ENCODE data around the gene FSD1.
"Not testable (repeated sequence)": the region's sequence is repeated elsewhere in the genome, so short reads cannot be mapped to it uniquely, and the experiment has no call there.

FSD1 gene

DNA sequence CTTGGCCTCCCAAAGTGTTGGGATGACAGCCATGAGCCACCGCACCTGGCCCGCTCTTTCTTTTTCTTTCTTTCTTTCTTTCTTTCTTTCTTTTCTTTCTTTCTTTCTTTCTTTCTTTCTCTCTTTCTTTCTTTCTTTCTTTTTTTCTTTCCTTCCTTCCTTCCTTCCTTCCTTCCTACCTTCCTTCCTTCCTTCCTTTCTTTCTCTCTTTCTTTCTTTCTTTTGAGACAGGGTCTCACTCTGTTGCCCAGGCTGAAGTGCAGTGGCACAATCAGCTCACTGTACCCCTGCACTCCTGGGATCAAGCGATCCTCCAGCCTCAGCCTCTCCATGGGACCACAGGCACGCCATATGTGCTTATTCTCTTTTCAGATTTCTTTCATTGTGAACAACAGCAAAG lies 18.3 kb upstream of the FSD1 start:
- DNase-seq, result not testable (repeated sequence)

DNA sequence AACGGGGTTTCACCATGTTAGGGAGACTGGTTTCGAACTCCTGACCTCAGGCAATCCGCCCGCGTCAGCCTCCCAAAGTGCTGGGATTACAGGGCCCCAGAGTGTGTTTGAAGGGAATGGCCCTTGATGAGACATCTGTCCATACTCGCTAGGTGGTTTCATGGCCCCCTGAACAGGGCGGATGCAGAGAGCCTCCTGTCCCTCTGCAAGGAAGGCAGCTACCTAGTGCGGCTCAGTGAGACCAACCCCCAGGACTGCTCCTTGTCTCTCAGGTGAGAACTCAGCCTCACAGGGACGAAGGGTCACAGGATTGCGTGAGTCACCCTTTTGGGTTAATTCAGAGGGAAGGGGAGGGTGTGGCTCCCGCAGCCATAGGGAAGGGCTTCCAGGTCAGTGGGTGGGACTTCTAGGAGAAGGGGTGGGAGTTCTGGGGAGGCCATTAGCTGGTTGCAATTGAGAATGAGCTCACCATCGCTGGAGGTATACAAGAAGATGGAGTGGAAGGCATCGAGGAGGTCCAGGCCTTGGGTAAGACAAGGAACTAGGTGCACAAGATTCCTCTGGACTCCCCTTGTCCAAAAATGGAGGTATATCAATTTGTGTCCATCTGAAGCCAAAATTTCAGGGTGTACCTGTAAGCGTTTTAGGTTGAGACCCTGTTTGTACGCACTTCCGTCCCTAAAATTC lies 16.2 kb upstream of the FSD1 start:
- DNase-seq, result no peak

DNA sequence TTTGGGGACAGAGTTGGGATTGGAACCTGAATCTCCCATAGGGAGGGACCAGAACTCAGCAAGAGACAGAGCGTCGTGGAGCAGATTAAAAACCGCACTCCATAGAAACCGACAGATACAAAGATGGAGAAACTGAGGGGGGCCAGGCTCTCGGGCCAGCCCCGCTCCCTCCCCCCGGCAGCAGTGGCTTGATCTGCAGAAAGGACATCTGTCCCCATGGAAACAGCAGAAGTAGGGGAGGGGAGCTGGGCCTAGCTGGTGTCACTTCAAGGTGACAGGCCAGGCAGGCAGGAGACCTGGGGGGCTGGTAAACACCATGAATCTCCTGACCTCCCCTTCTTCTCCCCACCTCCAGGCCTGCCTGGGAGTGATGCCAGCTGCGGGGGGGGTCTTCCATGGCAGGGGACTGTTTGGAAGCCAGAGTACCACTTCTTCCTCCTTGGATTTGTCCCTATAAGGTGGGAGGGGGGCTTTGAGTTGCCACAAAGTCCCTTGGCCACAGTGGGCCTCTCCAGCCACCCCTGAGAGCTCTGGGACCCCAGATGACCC lies 13.1 kb upstream of the FSD1 start:
- DNase-seq, result no peak

DNA sequence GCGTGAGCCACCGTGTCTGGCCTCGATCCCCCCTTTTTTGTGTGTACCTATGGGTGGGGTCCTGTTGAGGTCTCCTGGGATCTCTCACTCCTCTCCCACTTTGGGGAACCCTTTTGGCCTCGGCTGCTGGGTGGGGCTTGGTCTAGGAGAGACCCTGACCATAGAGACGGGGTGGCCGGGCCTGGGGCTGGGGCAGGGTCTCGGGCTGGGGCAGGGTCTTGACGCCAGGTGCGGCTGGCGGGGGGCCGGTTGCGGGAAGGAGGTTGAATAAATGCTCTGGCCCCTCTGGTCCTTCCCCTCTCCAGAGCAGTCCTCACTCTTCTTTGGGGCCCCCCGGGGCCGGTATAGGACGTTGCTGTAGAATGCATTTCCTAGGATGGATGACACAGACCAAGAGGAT lies 11.9 kb upstream of the FSD1 start:
- DNase-seq, result no peak

DNA sequence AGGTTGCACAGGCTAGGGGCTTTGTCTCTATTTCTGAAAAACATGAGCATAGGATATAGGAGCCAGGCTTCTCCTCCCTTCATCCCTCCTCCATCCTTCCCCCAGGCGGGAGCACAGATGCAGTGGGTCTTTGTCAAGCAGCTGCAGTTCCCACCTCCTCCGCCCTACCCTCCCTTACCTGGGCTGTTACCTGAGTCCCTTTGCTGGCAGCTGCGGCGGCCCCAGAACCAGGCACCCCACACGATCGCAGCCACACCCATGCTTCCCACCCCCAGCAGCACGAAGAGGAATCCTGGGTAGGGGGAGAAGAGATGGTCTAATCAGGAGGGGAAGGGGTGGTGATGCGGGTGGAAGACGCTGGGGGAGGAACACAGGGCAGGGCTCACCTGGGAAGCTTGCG lies 10.0 kb upstream of the FSD1 start:
- no peak for DNase-seq

DNA sequence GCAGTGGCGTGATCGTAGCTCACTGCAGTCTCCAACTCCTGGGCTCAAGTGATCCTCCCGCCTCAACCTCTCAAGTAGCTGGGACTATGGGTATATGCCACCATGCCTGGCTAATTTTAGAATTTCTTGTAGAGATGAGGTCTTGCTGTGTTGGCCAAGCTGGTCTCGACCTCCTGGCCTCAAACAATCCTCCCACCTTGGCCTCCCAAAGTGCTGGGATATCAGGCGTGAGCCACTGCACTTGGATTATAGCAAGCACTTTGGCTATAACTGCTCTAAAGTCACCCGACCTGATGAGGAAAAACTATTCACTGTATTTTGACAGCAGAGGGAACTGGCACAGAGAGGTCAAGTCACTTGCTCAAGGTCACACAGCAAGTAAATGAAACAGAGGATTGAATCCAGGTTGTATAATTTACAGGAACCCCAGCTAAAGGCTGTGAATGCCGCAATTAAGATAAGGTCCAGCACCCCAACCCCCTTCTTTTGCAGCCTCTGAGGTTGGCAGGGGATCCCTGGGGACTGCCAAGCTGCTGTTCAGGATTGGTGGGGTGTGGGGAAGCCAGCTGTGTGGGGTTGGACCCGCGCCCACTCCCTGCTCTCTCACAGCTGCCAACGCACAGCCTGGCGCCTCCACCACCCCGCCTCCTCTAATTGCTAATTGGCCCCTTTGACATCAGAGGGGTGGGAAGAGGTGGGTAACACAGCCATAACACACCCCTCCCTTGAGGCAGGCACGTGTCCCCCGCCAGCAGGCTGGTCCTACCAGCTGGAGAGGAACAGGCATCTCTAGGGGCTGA lies 8.2 kb upstream of the FSD1 start:
- no peak for DNase-seq

DNA sequence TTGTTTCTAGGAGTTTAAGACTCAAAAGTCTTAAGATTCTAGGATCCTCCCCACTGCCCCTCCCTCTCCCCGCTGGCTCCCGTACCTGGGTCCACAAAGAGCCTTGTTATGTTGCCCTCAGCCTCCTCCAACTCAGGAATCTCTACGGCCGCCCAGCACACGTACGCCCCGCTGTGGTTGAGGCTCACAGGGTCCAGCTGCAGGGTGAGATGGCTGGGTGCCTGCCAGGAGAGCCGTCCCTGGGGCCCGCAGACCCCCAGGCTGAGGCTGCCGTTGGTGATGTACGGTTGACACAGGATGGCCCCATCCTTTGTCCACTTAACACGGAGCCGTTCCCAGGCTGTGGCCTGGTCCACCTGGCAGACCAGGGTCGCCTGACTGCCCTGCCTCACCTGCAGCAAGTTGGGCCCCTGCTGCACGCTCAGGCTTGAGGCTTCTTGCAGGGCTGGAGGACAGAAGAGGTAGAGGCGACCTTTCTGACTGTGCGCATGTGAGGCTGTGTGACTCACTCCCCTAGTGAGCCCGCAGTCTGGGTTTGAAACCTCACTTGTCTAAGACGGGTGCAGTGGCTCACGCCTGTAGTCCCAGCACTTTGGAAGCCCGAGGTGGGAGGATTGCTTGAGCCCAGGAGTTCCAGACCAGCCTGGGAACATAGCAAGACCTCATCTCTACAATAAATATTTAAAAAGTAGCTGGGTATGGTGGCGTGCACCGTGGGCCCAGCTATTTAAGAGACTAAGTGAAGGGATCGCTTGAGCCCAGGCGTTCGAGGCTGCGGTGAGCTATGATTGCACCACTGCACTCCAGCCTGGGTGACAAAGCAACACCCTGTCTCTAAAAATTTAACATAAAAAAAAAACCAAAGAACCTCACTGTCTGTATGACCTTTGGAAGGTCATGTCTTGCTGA lies 6.2 kb upstream of the FSD1 start:
- no peak for DNase-seq

DNA sequence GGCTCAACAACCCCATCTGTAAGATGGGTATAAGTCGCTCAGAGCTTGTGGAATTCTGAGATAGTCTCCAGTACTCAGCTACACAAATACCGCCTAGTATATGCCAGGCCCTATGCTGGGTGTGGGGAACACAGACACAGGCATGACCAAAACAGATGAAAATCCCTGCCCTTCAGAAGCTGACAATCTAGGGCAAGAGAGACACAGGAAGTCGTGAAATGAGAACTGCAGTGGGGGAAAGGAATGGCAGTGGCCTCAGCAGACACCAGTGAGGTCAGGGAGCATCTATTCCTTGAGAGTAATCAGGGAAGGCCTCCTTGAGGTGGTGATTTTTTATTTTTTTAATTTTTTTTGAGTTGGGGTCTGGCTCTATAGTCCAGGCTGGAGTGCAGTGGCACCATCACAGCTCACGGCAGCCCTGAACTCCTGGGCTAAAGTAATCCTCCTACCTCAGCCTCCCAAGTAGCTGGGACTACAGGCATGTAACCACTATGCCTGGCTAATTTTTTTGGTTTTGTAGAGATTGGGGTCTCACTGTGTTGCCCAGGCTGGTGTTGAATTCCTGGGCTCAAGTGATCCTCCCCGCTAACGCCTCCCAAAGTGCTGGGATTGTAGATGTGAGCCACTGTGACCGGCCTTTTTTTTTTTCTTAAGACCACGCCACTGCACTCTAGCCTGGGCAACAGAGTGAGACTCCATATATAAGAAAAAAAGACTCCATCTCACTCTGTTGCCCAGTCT lies 5.4 kb upstream of the FSD1 start:
- no peak for DNase-seq

DNA sequence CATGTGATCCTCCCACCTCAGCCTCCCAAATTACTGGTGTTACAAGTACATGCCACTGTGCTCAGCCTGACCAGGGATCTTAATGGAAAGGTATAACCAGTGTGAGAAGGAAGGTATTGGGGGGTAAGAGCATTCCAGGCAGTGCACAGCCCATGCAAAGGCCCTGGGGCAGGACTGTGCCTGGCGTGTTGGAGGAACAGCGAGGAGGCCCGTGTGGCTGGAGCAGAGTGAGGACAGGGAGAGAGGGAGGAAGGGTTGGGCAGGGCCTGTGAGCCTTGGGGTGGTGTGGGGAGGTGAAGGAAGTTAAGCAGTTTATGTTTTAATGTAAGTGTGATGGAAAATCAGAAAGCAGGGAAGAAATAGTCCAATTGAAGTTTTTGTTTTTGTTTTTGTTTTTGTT lies 3.8 kb upstream of the FSD1 start:
- DNase-seq, result no peak

DNA sequence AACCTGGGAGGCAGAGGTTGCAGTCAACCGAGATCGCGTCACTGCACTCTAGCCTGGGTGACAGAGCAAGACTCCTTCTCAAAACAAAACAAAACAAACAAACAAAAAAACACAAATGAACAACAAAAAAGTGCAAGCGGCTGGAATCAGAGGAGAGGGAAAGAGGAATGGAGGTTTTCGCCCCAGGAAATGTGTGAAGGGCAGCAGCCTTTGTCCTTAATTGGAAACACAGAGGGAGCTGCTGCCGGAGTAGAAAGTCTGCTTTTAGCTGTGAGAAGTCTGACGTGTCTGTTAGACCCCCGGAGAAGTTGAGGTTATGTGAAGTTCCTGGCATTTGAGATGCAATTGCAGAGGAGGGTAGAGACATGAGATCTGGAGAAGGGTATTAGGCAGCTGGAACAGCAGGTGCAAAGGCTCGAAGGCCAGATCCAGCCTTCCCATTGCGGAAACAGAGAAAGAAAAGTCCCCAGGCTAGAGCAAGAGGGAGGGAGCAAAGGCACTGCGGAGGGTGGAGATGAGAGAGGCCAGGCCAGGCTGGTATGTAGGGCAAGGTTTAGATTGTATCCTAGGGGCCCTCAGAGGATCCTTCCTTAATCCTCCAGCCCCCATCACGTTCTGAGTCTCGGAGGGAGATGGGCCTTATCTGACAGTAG lies 2.7 kb upstream of the FSD1 start:
- DNase-seq, result no peak

DNA sequence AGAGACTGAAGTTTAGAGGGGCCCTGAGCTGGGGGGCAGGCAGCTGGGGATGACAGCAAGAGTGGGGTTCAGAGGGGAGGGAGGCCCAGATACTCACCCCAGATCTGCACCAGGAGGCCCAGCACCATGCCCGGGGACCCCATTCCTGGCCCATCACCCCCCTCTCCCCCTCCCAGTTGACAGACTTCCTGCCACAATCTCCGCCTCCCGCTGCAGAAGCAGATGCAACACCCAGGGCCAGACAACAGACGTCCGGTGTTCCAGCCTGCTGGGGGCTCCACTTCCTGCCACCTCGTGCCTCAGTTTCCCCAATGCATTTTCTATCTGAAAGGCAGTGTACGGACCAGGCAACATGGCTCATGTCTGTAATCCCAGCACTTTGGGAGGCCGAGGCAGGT lies 2.2 kb upstream of the FSD1 start, which contains the start of gene TMIGD2:
TSS of gene TMIGD2 (minus strand) at position 147 of the 398 bp plus-strand sequence. CDS start at position 143, 4 bp downstream.
- no peak for DNase-seq

DNA sequence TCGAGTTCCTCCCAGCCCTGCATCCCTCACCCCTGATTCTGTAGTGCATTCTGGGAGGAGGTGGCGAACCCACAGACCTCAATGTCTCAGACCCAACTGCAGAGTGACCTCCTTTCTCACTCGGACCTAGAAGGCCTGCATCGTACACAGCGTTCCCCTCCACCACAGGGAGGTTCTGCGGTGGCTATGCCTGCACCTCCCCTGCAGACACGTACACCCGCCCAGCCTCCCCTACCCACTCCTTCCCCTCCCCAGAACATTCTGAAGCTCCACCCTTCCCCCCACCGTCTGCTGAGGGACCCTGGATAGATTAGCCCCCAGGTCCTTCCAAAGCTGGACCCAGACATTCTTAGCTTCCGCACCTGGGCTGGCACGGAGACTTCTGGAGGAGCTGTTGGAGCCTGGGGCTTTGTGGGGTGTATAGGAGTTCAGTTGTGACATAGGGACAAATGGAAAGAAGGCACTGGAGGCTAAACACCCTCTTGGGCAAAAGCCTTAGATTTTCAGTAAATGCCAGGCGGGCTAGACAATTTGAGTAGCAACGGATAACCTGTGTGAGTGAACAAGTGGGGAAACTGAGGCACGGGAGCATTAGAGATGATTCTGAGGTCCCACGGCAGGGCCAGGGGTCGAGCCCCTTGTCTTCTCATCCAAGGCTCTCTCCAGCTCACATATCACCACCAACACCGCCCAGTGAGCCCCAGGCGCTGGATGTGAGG lies 420 bp upstream of the FSD1 start:
- no peak for DNase-seq

DNA sequence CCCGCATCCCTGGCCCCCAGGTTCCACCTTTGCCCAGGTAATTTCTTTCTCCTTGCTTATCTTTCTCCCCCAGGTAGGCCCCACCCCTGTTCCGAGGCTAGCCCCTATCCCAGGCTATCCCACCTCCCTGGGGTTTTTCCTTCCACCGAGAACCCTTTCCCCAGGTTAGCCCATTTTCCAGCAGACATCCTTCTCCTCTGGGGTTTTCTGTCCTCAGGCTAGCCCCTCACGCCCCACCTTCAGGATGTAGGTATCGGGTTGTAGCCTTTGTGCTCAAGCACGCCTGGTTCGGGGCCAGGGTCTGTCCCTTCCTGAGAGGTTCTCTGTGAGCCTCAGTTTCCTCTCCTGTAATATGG lies 837 bp downstream of the FSD1 start:
- no peak for DNase-seq

DNA sequence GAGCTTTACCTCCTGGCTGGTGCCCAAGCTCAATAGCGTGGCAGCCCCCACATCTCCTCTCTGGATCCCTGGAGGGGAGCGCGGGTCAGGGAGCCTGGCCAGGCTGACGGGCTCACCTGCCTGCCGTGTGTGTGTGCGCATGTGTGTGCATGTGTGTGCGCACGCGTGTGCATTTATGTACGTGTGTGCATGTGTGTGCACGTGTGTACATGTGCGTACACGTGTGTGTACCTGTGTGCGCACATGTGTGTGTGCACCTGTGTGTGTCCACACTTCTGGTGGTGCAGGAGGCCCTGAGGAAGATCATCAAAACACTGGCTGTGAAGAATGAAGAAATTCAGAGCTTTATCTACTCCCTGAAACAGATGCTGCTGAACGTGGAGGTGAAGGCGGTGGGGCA lies 1.3 kb downstream of the FSD1 start:
- no peak for DNase-seq

DNA sequence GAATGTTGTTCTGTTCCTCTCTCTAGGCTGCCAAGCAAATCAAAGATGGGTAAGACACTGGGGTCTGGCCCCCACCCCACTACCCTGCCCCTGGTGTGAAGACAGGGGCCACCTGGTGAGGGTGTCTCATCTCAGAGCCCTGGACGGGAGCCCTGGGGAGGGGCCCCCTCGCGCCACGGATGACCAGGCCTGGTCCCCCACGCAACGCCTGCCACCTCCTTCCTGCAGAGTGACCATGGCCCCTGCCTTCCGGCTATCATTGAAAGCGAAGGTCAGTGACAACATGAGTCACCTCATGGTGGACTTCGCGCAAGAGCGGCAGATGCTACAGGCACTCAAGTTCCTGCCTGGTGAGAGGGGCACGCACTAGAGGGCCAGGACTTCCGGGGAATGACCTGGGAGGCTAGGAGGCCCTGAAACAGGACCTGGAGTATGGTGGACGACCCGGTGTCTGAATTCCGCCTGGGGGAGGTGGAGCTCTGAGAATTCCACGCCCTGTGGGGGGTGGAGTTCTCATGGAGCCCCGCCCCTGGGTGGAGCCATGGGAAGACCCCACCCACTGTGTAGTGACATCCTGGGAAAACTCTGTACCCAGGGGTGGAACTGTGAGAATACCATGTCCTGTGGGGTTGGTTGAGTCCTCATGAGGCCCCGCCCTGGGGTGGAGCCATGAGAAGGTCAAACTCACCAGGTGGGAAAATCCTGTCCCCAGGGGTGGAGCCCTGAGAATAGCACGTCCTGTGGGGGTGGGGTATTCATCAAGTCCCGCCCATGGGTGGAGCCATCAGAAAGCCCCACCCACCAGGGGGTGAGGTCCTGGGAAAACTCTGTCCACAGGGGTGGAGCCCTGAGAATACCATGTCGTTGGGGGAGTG lies 6.1 kb downstream of the FSD1 start:
- DNase-seq, result no peak

DNA sequence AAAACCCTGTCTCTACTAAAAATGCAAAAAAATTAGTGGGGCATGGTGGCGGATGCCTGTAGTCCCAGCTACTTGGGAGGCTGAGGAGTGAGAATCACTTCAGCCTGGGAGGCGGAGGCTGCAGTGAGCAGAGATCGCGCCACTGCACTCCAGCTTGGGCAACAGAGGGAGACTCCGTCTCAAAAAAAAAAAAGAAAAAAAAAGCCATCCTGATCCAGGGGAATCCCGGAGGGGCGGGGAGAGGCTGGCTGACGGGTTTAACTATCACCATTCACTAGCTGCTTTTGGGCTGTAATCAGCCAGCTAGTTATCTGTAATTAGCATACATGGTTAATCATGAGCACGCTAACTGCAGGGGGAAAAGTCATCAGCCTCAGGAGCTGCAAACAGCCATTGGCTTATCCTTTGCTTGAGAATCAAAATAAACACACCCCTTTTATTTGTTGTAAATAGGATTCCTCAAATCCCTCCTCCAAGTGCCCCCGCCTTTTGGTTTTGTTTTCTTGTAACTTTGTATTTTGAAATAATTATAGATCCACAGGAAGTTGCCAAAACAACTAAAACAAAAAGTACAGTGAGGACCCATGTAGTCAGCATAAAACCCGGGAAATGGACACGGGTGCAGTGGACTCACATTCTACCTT lies 9.6 kb downstream of the FSD1 start:
- DNase-seq, result no peak

DNA sequence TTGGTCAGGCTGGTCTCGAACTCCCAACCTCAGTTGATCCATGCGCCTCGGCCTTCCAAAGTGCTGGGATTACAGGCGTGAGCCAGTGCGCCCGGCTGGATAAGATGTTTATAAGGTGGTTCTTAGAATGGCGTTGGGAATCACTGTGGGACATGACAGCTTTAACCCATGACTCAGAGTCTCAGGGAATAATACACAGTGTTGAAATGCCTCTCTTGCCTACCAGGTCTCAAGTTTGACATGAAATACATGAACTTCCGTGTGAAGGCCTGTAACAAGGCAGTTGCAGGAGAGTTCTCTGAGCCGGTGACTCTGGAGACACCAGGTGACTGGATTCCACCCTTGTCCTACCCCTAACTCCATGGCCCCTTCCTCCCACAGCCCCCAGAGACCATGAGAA lies 12.6 kb downstream of the FSD1 start:
- no peak for DNase-seq

DNA sequence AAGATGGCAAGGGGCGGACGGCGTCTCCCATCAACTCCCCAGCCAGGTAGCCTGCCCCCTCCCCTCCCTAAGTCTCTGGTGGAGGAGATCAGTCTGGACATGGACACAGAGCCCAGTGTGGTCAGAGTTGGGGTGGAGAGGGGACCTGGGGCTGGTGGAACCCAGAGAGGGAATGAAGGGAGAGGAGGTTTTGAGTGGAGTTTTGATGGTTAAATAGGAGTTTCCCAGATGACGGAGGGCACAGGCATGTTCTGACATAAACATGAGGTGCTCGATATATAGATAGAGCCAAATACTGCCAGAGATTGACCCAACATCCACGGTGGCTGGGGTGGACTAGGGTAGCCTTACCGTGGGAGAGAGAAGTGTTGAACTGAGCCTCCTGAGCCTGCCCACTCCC lies 14.1 kb downstream of the FSD1 start:
- DNase-seq, result no peak

DNA sequence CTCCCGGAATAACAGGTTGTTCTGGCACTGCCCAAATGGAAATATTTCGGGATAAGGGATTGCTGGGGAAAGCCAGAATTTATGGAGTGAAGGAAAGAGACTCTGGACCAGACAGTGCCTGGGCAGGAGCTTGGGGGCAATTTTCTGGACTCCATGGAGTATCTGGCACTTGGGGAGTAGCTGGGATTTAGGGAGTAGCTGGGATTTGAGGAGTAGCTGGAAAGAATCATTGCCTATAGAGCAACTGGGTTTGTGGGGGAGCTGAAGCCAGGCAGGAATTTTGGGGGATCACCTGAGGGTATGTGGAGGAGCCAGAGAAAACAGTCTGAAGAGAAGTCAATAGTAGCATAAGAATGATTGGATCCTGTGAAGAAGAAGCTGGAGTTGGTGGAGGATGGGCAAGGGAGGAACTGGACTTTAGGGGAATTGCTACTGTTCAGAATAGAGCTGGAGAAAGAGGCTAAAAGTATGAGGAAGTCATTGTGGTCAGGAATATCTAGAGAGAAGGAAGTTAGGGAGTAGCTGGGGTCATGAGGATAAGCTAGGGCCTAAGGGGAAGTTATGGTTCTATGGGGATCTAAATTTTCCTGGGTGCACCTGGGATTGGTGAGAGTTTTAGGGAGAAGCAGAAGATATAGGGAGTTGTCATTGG lies 14.8 kb downstream of the FSD1 start:
- no peak for DNase-seq
